Sigmoid colon (tissue), 4 donors: Measurements from ENCODE around the gene LUZP2.

ENCODE experiments used
- POLR2A ChIP-seq, 2 donors: fragments of 450-650 bp; IDR thresholded peaks; one replicate each; pipeline ENCODE4 v1.6.1; 2016; ENCODE audit warnings: antibody characterized with exemption in 2 of 2, mild to moderate bottlenecking in 2 of 2, moderate library complexity in 2 of 2
- POLR2AphosphoS5 ChIP-seq, 4 donors: sonication (generic); formaldehyde crosslinking; IDR thresholded peaks; one replicate each; pipeline ENCODE4 v1.6.1; 2017; ENCODE audit warnings: antibody characterized with exemption in 4 of 4

DNA sequence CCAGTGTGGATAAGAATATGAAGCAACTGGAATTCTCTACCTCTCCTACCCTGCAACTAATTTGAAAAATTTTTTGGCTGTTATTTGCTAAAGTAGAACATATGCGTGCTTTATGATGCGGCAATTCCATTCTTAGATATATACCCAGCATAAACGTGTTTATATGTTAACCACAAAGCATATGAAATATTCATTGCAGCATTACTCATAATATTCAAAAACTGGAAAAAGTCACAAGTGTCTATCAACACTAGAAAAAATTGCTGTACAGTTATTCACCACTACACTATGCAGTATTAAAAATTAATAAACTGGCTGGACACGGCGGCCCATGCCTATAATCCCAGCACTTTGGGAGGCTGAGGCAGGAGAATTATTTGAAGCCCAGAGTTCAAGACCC lies 226.4 kb downstream of the LUZP2 start:
- TF ChIP-seq POLR2A (IDR thresholded peaks at IDR 0.05) (no peak), POLR2AphosphoS5 (IDR thresholded peaks at IDR 0.05) (no peak)
